WTC11 (cell line): ENCODE measurements around the gene XBP1. TPM values are rescaled to one million over a fixed set of nuclear protein-coding genes. Genes with fewer than 3 reads are reported as not detected.
A peak's percentile ranks its signal among the peaks of the same experiment; 100 is the strongest.

Experiments used
- ATAC-seq: fragments of 200-7000 bp; cut with Tn5 transposase; 2 replicates; pipeline ENCODE4 v1.10.0; 2021; ENCODE audit warnings: mild to moderate bottlenecking, moderate library complexity
- CTCF ChIA-PET: fragments of 300-600 bp; sonication (Branson Sonifier 250); formaldehyde crosslinking; loops from one replicate; lab custom pipeline; 2021; ENCODE audit warnings: antibody characterized with exemption; lab: Charles Lee
- POLR2A ChIA-PET: fragments of 350-600 bp; sonication (Branson Sonifier 250); formaldehyde crosslinking; loops from one replicate; lab custom pipeline; 2021; ENCODE audit warnings: antibody characterized with exemption; lab: Charles Lee
- DNase-seq: peaks from one replicate; pipeline ENCODE4 v3.0.0; 2021; ENCODE audit warnings: low spot score
- H3K27ac Mint-ChIP-seq: 2 replicates; pipeline ENCODE4 v1.8.0; 2021; ENCODE audit warnings: mixed read lengths
- H3K27me3 Mint-ChIP-seq: 2 replicates; pipeline ENCODE4 v1.8.0; 2021; ENCODE audit warnings: low read depth, mild to moderate bottlenecking, moderate library complexity, mixed read lengths
- H3K36me3 Mint-ChIP-seq: 2 replicates; pipeline ENCODE4 v1.8.0; 2021; ENCODE audit warnings: mixed read lengths
- H3K4me1 Mint-ChIP-seq: 2 replicates; pipeline ENCODE4 v1.8.0; 2022; ENCODE audit warnings: mixed read lengths
- H3K4me3 Mint-ChIP-seq: 2 replicates; pipeline ENCODE4 v1.8.0; 2021; ENCODE audit warnings: mild to moderate bottlenecking, moderate library complexity, mixed read lengths
- H3K9me3 Mint-ChIP-seq: 2 replicates; pipeline ENCODE4 v1.8.0; 2021; ENCODE audit warnings: mixed read lengths
- ARID4B ChIP-seq: sonication (generic); formaldehyde crosslinking; IDR thresholded peaks from 2 replicates; pipeline ENCODE4 v1.8.0; 2023; ENCODE audit warnings: missing genetic modification reagents, mild to moderate bottlenecking, borderline replicate concordance
- CBFB ChIP-seq: sonication (generic); formaldehyde crosslinking; IDR thresholded peaks from 2 replicates; pipeline ENCODE4 v1.8.1; 2022; ENCODE audit warnings: mild to moderate bottlenecking, low read depth, missing genetic modification reagents
- FOXJ3 ChIP-seq: sonication (generic); formaldehyde crosslinking; IDR thresholded peaks from 2 replicates; pipeline ENCODE4 v1.9.0; 2021; ENCODE audit warnings: missing genetic modification reagents, mild to moderate bottlenecking, borderline replicate concordance
- NFATC4 ChIP-seq: fragments of 250-450 bp; sonication (Bioruptor Pico); IDR thresholded peaks from 2 replicates; pipeline ENCODE4 v1.9.0; 2021; ENCODE audit warnings: mild to moderate bottlenecking
- NFYB ChIP-seq: sonication (generic); formaldehyde crosslinking; conservative IDR thresholded peaks from 2 replicates; pipeline ENCODE4 v1.8.0; 2022; ENCODE audit warnings: low read depth, missing genetic modification reagents
- NR2C2 ChIP-seq: sonication (generic); formaldehyde crosslinking; IDR thresholded peaks from 2 replicates; pipeline ENCODE4 v1.8.0; 2022; ENCODE audit warnings: mild to moderate bottlenecking, missing genetic modification reagents
- NR3C1 ChIP-seq: sonication (generic); formaldehyde crosslinking; conservative IDR thresholded peaks from 2 replicates; pipeline ENCODE4 v1.8.1; 2023; ENCODE audit warnings: low read depth, mild to moderate bottlenecking, missing genetic modification reagents
- RORB ChIP-seq: fragments of 250-450 bp; sonication (Bioruptor Pico); IDR thresholded peaks from 2 replicates; pipeline ENCODE4 v1.9.0; 2021; ENCODE audit warnings: mild to moderate bottlenecking
- SOX15 ChIP-seq: fragments of 250-450 bp; sonication (Bioruptor Pico); IDR thresholded peaks from 2 replicates; pipeline ENCODE4 v1.9.0; 2021; ENCODE audit warnings: mild to moderate bottlenecking
- ZNF138 ChIP-seq: sonication (generic); formaldehyde crosslinking; conservative IDR thresholded peaks from 2 replicates; pipeline ENCODE4 v1.8.1; 2022; ENCODE audit warnings: mild to moderate bottlenecking, moderate library complexity, missing genetic modification reagents
- ZNF232 ChIP-seq: sonication (generic); formaldehyde crosslinking; IDR thresholded peaks from 2 replicates; pipeline ENCODE4 v1.8.0; 2022; ENCODE audit warnings: mild to moderate bottlenecking, missing genetic modification reagents
- ZNF281 ChIP-seq: sonication (generic); formaldehyde crosslinking; IDR thresholded peaks from 2 replicates; pipeline ENCODE4 v1.8.0; 2023; ENCODE audit warnings: mild to moderate bottlenecking, missing genetic modification reagents
- ZNF416 ChIP-seq: fragments of 250-450 bp; sonication (Bioruptor Pico); IDR thresholded peaks from 2 replicates; pipeline ENCODE4 v1.9.0; 2021; ENCODE audit warnings: mild to moderate bottlenecking, inconsistent platforms
- ZNF512 ChIP-seq: sonication (generic); formaldehyde crosslinking; IDR thresholded peaks from 2 replicates; pipeline ENCODE4 v1.8.1; 2022; ENCODE audit warnings: missing genetic modification reagents, borderline replicate concordance
- total RNA-seq: library from RNA; stranded (reverse); gene quantifications from 3 replicates; pipeline ENCODE4 v1.2.3, GENCODE V29; 2021
- TF ChIP-seq, protein P1 (sequence below): sonication (generic); formaldehyde crosslinking; IDR thresholded peaks from 2 replicates; pipeline ENCODE4 v1.8.1; 2023; ENCODE audit warnings: mild to moderate bottlenecking, missing genetic modification reagents, moderate library complexity
- TF ChIP-seq, protein P2 (sequence below): sonication (generic); formaldehyde crosslinking; IDR thresholded peaks from 2 replicates; pipeline ENCODE4 v1.8.1; 2022; ENCODE audit warnings: mild to moderate bottlenecking, missing genetic modification reagents, moderate library complexity, borderline replicate concordance

Gene XBP1
- total RNA-seq, 1 experiment from 2014 or later = 127 TPM

DNA sequence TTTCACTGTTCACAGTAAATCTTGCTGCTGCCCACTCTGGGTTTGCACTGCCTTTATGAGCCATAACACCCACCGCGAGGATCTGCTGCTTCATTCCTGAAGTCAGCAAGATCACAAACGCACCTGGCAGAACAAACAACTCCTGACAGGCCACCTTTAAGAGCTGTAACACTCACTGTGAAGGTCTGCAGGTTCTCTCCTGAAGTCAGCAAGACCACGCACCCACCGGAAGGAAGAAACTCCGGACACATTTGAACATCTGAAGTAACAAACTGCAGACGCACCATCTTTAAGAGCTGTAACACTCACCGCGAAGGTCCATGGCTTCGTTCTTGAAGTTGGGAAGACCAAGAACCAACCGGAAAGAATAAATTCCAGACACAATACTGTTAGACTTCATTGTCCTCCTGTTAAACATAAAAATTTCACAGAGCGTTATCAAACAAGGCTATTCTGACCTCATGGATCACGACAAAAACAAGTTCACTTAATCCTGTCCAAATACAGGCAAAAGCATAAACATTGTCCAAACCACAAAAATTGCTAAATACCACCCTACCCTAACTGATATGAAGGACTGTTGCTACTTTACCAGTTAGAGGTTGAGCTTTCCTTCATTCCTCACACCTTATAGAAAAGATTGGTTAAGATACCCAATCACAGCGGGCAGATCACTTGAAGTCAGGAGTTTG lies 30.8 kb downstream of the XBP1 start:
- no peak overlapping the region for H3K4me3 Mint-ChIP-seq
- no peak for TF ChIP-seq ZNF232
- no peak for TF ChIP-seq NR2C2 (CRISPR knock-in tag)
- TF ChIP-seq ZNF512 (CRISPR knock-in tag) = no peak
- no peak for TF ChIP-seq ZNF138 (CRISPR knock-in tag)
- TF ChIP-seq ZNF416 = no peak
- TF ChIP-seq NFATC4 (CRISPR knock-in tag) = no peak
- TF ChIP-seq, protein P1, sequence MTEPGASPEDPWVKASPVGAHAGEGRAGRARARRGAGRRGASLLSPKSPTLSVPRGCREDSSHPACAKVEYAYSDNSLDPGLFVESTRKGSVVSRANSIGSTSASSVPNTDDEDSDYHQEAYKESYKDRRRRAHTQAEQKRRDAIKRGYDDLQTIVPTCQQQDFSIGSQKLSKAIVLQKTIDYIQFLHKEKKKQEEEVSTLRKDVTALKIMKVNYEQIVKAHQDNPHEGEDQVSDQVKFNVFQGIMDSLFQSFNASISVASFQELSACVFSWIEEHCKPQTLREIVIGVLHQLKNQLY (CRISPR knock-in tag) = no peak
- H3K27me3 Mint-ChIP-seq = no peaks in the 10 kb centered on the region
- POLR2A ChIA-PET = no interaction called here
- peak overlapping the region; percentile 17; the same call in 1 of the 2 replicates for H3K27ac Mint-ChIP-seq
- CTCF ChIA-PET = no interaction called here
- DNase-seq (no peak), ATAC-seq (no peak)
- H3K9me3 Mint-ChIP-seq = peaks cover 14% of the 10 kb centered on the region
- H3K36me3 Mint-ChIP-seq = peaks cover 10% of the 10 kb centered on the region
- H3K4me1 Mint-ChIP-seq = peaks cover 13% of the 10 kb centered on the region

GRCh38 chr22:28768701-28769393 lies 31.5 kb downstream of the XBP1 start:
- DNase-seq (no peak), ATAC-seq (no peak)
- Mint-ChIP-seq H3K9me3 (peaks cover 14% of the 10 kb centered on the region), H3K36me3 (peaks cover 8% of the 10 kb centered on the region), H3K4me3 (no peak overlapping the region), H3K27me3 (no peaks in the 10 kb centered on the region), H3K27ac (no peak overlapping the region), H3K4me1 (peaks cover 16% of the 10 kb centered on the region)
- ChIA-PET CTCF (no interaction called here), POLR2A (no interaction called here)
- TF ChIP-seq FOXJ3 (CRISPR knock-in tag) (no peak), ARID4B (CRISPR knock-in tag) (no peak), SOX15 (no peak), ZNF281 (CRISPR knock-in tag) (no peak), NFYB (CRISPR knock-in tag) (peak; percentile 77), CBFB (CRISPR knock-in tag) (no peak), NR3C1 (CRISPR knock-in tag) (no peak), RORB (CRISPR knock-in tag) (no peak)
- TF ChIP-seq, protein P2, sequence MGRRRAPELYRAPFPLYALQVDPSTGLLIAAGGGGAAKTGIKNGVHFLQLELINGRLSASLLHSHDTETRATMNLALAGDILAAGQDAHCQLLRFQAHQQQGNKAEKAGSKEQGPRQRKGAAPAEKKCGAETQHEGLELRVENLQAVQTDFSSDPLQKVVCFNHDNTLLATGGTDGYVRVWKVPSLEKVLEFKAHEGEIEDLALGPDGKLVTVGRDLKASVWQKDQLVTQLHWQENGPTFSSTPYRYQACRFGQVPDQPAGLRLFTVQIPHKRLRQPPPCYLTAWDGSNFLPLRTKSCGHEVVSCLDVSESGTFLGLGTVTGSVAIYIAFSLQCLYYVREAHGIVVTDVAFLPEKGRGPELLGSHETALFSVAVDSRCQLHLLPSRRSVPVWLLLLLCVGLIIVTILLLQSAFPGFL (CRISPR knock-in tag) = no peak
